HG02678 (cell line): Measurements from ENCODE around the gene TMEM87B.

Experiments used
- ATAC-seq: cut with Tn5 transposase; IDR thresholded peaks from one replicate; pipeline ENCODE4 v1.9.1; 2021; ENCODE audit warnings: mild to moderate bottlenecking, moderate library complexity; ENCODE audit not compliant: unreplicated experiment

The TMEM87B gene

GRCh38 chr2:112054847-112055729 lies at the start of gene TMEM87B:
TMEM87B (plus strand) TSS chr2:112055269; CDS start chr2:112055592, 323 bp downstream.
- peak; percentile 53 for ATAC-seq

- no peak for ATAC-seq
These were observed 49.5 kb upstream of the TMEM87B start for GRCh38 chr2:112005406-112006075.

GRCh38 chr2:112006076-112006410 lies 49.0 kb upstream of the TMEM87B start:
- ATAC-seq: no peak

- no peak for ATAC-seq
These were observed 47.6 kb upstream of the TMEM87B start for GRCh38 chr2:112007493-112007892.

- no peak for ATAC-seq
These were observed 46.1 kb upstream of the TMEM87B start for GRCh38 chr2:112008910-112009485.

GRCh38 chr2:112010751-112011150 lies 44.3 kb upstream of the TMEM87B start:
- no peak for ATAC-seq

- ATAC-seq: no peak
These were observed 42.5 kb upstream of the TMEM87B start for GRCh38 chr2:112012556-112012955.

- ATAC-seq: no peak
These were observed 36.2 kb upstream of the TMEM87B start for GRCh38 chr2:112018846-112019245.

- no peak for ATAC-seq
These were observed 35.5 kb upstream of the TMEM87B start for GRCh38 chr2:112019569-112019982.

- no peak for ATAC-seq
These were observed 34.5 kb upstream of the TMEM87B start for GRCh38 chr2:112020561-112020960.

- no peak for ATAC-seq
These were observed 33.8 kb upstream of the TMEM87B start for GRCh38 chr2:112021290-112021689.

- ATAC-seq: no peak
These were observed 33.3 kb upstream of the TMEM87B start for GRCh38 chr2:112021781-112022231.

GRCh38 chr2:112023707-112024106 lies 31.4 kb upstream of the TMEM87B start:
- no peak for ATAC-seq

GRCh38 chr2:112024231-112024630 lies 30.8 kb upstream of the TMEM87B start:
- ATAC-seq: no peak

- no peak for ATAC-seq
These were observed 30.1 kb upstream of the TMEM87B start for GRCh38 chr2:112024896-112025491.

- no peak for ATAC-seq
These were observed 28.6 kb upstream of the TMEM87B start for GRCh38 chr2:112026509-112026908.

GRCh38 chr2:112027767-112028166 lies 27.3 kb upstream of the TMEM87B start:
- no peak for ATAC-seq

GRCh38 chr2:112029164-112029563 lies 25.9 kb upstream of the TMEM87B start:
- ATAC-seq: no peak

GRCh38 chr2:112031473-112032223 lies 23.4 kb upstream of the TMEM87B start:
- ATAC-seq: no peak

- ATAC-seq: no peak
These were observed 22.9 kb upstream of the TMEM87B start for GRCh38 chr2:112032224-112032586.
